Epithelial cell of alveolus of lung (primary cell): ENCODE data around the gene WDR76. TPM values are rescaled to one million over a fixed set of nuclear protein-coding genes. Genes with fewer than 3 reads are reported as not detected.

Experiments used
- total RNA-seq: library from RNA; depleted of rRNA; stranded (reverse); fragments of >200 nt; gene quantifications from 2 replicates; pipeline ENCODE4 v1.2.1, GENCODE V29; 2015

Gene WDR76
- total RNA-seq, result 5.6 and 15.8 TPM in 2 replicates

DNA sequence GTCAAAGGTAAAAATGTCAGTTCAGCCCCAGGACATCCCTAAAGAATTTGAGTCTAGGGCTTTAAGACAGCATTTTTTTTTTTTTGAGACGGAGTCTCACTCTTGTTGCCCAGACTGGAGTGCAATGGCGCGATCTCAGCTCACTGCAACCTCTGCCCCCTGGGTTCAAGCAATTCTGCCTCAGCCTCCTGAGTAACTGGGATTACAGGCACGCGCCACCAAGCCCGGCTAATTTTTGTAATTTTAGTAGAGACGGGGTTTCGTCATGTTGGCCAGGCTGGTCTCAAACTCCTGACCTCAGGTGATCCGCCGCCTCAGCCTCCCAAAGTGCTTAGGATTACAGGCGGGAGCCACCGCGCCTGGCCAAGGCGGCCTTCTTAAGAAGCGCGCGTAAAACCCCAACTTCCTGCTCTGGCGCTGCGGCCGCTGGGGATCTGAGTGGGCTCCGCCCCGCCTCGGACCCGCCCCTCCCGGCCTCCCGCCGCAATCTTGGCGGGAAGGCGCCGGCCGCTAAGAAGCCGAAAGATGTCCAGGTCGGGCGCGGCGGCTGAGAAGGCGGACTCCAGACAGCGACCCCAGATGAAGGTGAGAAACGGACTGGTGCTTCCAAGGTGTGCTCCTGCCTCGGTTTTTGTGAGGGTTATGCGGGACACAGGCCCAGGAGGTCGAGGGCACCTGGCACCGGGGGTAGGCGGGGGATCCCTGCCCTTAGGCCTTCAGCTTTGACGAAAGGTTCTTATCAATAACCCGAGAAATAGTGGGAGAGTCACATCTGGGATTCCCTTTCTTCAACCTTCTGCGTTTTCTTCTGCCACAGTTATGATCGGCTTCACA lies at the start of gene WDR76:
WDR76 (plus strand) TSS at position 495 of the 834 bp plus-strand sequence; CDS start at position 526, 31 bp downstream.

DNA sequence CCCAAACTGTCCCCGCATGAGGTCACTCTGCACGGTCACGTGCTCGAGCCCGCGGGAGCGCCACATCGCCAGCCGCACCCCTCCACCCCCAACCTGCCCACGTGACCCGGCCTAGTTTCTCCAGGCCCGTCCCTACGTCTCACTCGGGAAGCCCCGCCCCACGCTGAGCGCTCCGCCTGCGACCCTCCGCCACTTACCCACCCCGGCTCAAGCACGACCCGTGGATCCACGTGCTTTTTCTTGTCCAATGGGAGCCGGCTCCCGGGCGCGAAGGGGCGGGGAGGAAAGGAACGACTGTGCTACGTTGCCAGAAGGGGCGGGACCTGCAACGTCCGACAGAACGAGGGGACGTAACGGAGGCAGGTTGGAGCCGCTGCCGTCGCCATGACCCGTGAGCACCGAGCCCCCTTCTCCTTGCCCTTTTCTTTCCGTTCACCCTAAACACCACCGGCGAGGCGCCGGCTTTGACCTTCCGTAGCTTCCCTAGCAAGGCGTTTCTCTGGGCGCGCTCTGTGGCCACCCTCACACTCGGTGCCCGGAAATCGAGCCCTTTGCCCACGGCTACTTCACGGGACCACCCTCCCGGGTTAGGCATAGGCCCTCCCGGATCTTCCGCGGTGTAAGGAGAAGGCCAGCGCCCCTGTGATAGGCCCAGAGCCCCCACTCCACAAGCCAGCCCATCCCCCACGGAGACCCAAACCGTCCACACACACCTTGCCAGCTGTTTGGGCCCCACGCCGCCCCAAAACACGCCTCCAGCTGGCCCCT lies 34.6 kb upstream of the WDR76 start, which contains the start of gene SERF2:
SERF2 (plus strand) TSS at position 328 of the 768 bp plus-strand sequence; CDS start at position 385, 57 bp downstream.

DNA sequence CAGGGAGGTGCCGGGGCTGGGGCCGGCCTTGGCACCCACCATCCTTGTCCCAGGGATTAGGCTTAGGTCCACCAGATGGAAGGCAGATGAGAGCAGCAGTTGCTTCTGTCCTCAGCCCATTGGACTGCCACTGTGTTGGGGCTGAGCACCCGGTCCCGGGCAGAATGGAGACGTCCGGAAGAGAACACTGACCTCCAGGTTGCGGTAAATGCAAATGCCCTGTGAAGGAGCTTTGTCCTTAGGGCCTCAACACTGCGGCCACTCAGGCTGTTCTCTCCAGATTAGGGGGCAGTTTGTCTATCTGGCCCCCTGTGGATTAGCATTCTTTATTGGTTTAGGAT lies 26.9 kb upstream of the WDR76 start, which contains the start of gene SERINC4:
SERINC4 (minus strand) TSS at position 276 of the 341 bp plus-strand sequence; CDS start at position 42, 234 bp downstream.

DNA sequence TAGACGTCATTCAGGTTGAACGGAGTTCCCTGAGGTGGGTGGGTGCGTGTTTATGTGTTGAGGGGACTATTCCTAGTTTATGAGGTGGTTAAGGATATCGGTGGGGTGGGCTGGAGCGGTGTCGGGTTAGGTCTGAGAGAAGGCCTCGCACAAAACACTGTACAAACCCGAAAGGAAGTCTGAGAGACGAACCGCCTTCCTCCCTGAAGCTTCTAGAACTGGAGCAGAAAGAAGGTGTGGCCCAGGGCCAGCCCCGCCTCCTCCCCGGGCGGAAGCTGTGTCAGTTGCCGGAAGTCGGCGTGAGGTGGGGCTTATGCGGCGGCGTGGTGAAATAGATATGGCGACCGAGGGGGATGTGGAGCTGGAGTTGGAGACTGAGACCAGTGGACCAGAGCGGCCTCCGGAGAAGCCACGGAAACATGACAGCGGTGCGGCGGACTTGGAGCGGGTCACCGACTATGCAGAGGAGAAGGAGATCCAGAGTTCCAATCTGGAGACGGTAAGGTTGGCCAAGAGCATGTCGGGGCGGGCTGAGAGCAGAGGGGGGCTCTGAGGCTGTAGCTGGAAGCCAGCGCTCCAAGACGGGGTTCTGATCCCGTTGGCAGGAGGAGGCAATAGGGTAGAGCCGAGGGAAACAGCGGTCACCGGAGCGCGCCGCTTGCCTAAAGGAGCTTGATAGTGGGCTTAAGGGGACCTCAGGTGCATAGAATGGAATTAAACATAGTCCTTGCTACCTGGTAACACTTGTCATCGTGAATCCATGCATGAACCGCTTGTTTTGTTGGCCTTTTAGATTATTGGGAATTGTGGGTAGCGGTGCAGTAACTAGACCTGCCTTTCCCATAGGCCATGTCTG lies 26.3 kb upstream of the WDR76 start, which contains the start of gene HYPK:
HYPK (plus strand) TSS at position 314 of the 856 bp plus-strand sequence; CDS start at position 338, 24 bp downstream.

DNA sequence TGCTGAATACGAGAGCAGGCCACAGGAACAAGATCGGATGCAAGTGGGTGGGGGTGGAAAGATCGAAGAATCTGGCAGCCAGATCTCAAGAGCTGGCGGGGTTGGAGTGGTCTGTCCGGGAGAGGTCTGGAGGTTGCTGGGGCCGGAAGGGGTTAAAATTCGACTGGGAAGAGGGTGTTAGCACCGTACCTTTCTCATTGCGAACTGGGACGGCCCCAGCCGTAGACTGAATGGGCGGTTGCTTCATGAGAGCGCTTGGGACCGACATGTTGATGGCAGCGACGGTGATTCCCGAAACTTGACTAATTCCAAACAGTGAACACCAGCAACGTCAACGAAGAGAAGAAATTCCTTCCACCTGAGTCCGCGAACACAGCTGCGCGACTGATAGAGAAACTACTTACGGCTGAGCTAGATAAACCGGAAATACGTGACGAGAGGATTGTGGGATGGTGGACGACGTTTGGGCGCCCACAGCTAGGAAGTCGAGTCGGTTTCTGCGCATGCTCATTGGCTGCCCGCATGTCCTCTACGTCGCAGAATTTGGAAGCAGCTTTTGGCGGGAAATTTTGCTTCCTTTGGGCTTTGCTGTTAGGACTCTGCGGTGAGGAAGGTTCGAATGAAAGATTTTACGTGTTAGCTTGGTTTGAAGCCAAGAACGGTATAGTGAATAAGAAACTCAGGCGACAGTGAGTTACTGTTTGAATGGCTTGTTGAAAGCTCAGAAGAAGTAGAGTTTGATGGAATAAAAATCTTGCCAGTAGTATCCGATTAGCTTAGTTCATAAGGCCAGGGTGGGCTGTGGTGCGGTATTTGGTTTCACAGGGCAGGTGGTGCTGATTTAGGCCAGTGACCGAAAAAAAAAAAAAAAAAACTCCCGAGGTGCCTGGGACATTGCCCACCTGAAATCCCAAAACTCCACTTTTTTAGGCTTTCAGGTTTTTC lies 2.2 kb upstream of the WDR76 start, which contains the start of gene MFAP1:
MFAP1 (minus strand) TSS at position 389 of the 945 bp plus-strand sequence; CDS start at position 268, 121 bp downstream.

Other genes starting within 250 kb of the WDR76 start
- gene PPIP5K1, start 236.8 kb upstream of the WDR76 start, total RNA-seq, result 4.5 and 6.9 TPM in 2 replicates
- gene CKMT1B, start 233.0 kb upstream of the WDR76 start, total RNA-seq, result 1.0 TPM in 1 of 2 replicates, not detected in the other
- gene STRC, start 208.2 kb upstream of the WDR76 start, total RNA-seq, result not detected in 2 replicates
- gene CATSPER2, start 178.2 kb upstream of the WDR76 start, total RNA-seq, result 0.65 TPM in 1 of 2 replicates, not detected in the other
- gene CKMT1A, start 133.1 kb upstream of the WDR76 start, total RNA-seq, result not detected in 2 replicates
- gene PDIA3, start 80.6 kb upstream of the WDR76 start, total RNA-seq, result 295 and 351 TPM in 2 replicates
- gene ELL3, start 50.0 kb upstream of the WDR76 start, total RNA-seq, result 3.2 and 3.7 TPM in 2 replicates
- 1,226 and 1,940 TPM in 2 replicates for gene SERF2, start 34.7 kb upstream of the WDR76 start, total RNA-seq
- not detected in 2 replicates for gene SERINC4, start 26.8 kb upstream of the WDR76 start, total RNA-seq
- gene HYPK, start 26.4 kb upstream of the WDR76 start, total RNA-seq, result 8.0 and 20.6 TPM in 2 replicates
- gene MFAP1, start 2.3 kb upstream of the WDR76 start, total RNA-seq, result 21.1 and 27.1 TPM in 2 replicates